VCaP (cell line): ENCODE measurements around the gene CACNA2D3.

Experiments used
- H3K27ac ChIP-seq: fragments of 450-650 bp; 2 replicates; pipeline ENCODE4 v1.5.1; 2017
- CTCF ChIP-seq: fragments of 450-650 bp; conservative IDR thresholded peaks from 2 replicates; pipeline ENCODE4 v1.5.1; 2017; ENCODE audit warnings: mild to moderate bottlenecking, moderate library complexity

Gene CACNA2D3

DNA sequence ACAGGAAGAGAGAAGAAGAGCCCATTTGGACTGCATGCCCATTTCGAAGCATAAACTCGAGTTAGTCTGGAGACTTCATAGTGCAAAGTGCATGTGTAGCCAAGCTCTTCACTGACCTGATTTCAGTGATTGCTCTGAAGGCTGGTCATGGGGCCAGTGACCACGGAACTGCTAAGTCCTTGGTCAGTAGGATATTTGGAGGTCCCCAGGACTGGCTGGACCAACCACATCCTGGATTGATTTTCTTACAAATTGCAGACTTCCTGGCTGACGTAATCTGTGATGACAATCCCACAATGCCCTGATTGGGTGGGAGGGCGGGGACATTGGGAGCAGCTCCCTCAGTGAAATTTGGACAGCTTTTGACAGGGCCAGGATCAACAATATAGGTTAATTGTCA, 233.4 kb downstream of the CACNA2D3 start:
- H3K27ac ChIP-seq, result no peak overlapping the region
- TF ChIP-seq CTCF, result no peak

GRCh38 chr3:54356261-54357045, 234.1 kb downstream of the CACNA2D3 start:
- H3K27ac ChIP-seq, result no peak overlapping the region
- no peak for TF ChIP-seq CTCF

GRCh38 chr3:54357301-54357700, 234.9 kb downstream of the CACNA2D3 start:
- no peak overlapping the region for H3K27ac ChIP-seq
- TF ChIP-seq CTCF, result no peak

DNA sequence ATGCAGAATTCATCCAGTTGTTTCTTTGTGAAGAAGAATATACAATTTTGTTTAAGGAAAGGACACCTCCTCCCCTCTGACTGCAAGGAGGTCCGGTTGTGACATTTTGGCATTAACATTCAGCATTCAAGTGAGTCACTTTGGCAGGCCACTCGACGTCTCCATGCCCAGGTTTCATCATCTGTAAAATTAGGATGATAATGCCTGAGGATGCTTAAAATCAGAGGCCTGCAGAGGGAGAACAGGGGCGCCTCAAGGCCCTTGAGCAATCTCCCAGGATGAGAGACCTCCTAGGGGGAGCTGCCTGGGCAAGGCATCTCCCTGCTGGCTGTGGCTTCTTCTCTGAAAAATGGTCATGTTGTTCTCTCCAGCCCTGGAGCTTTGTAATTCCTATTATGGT, 236.0 kb downstream of the CACNA2D3 start:
- H3K27ac ChIP-seq, result no peak overlapping the region
- TF ChIP-seq CTCF, result no peak

- no peak for TF ChIP-seq CTCF
- H3K27ac ChIP-seq, result no peak overlapping the region; the same call in 1 of the 2 replicates
Measured at GRCh38 chr3:54358969-54359694, 236.8 kb downstream of the CACNA2D3 start.

GRCh38 chr3:54360320-54360719, 238.0 kb downstream of the CACNA2D3 start:
- TF ChIP-seq CTCF, result peak; percentile 33
- H3K27ac ChIP-seq, result no peak overlapping the region

DNA sequence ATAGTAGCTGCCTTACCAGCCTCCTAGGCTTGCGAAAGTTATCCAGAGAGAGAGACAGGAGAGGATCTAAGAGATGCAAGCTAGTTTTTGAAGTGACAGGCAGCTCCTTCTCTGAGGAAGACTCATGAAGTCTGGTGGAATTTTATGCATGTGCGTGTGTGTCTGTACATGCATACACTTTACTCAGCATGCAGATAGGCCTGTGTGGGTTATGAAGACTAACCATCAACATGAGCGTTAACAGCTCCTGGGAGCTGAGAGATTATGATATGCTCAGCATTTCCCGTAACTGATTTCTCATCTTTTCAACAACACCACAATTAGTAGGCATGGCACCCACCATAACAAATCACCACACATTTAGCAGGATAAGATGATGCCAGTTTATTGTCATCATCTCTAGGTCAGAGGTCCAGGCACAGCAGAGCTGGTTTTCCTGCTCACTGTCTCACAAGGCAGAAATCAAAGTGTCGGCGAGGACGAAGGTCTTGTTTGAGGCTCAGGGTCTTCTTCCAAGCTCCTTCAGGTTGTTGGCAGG, 239.5 kb downstream of the CACNA2D3 start:
- no peak for TF ChIP-seq CTCF
- no peak overlapping the region for H3K27ac ChIP-seq
